ENCODE results near the gene RIPOR3.
"Not testable (repeated sequence)": the region's sequence is repeated elsewhere in the genome, so short reads cannot be mapped to it uniquely, and the experiment has no call there.

The RIPOR3 gene

DNA sequence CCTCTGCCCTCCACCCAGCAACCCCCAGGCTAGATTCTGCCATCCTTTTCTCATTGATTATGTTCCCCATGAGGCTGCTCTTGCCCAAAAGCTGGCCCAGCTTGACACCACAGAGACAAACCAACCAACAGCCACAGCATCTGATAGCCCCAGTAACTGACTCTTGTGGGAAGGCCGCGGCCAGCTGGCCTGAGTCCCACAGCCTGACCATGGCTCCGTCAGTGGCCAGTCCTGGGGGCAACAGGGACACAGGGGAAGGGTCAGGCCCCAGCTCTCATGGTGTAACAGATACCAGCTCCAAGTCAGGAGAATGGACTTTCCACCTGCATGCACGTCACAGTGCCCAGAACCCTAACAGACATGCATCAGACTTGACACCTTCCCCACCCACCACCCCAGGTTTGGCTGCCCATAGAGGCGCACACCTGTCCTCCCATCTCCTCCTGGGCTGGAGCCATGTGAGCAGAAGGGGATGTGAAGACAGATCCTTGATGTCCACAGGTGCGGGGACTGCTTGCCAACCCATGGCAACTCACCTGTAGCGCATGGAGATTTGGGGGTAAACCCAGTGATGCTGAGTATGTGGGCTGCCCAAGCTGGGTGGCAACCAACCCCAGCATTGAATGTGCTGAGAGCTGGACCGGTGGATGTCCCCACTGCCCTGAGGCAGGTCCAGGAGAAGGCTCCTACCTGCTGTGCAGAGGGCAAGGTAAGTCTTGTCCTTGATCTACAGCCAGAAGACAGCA is 18.8 kb downstream of the RIPOR3 start:
- no peak for DNase-seq (ENCODE audit: insufficient read length)
- FAIRE-seq: no peak
- TF ChIP-seq POLR2AphosphoS5 (IDR thresholded peaks at IDR 0.05; ENCODE audit: low read depth, low read length) (no peak), POLR2A (IDR thresholded peaks at IDR 0.05; ENCODE audit: low read depth, low read length) (no peak), TAF1 (IDR thresholded peaks at IDR 0.05; ENCODE audit: borderline replicate concordance, low read depth, low read length) (no peak)

DNA sequence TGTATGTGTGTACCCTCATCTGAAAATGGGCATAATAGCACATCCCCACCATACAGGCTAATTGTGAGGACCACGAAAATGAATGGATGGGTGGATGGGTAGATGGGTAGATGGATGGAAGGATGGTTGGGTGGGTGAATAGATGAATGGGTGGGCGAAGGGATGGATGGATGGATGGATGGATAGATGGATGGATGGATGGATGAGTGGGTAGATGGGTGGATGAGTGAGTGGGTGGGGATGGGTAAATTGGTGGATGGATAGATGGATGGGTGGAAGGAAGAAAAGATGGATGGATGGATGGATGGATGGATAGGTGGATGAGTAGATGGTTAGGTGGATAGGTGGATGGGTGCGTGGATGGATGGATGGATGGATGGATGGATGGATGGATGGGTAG is 19.7 kb downstream of the RIPOR3 start:
- no peak for DNase-seq (ENCODE audit: insufficient read length)
- no peak for TF ChIP-seq POLR2AphosphoS5 (IDR thresholded peaks at IDR 0.05; ENCODE audit: low read depth, low read length)
- no peak for TF ChIP-seq POLR2A (IDR thresholded peaks at IDR 0.05; ENCODE audit: low read depth, low read length)
- no peak for TF ChIP-seq TAF1 (IDR thresholded peaks at IDR 0.05; ENCODE audit: borderline replicate concordance, low read depth, low read length)
- no peak for FAIRE-seq

DNA sequence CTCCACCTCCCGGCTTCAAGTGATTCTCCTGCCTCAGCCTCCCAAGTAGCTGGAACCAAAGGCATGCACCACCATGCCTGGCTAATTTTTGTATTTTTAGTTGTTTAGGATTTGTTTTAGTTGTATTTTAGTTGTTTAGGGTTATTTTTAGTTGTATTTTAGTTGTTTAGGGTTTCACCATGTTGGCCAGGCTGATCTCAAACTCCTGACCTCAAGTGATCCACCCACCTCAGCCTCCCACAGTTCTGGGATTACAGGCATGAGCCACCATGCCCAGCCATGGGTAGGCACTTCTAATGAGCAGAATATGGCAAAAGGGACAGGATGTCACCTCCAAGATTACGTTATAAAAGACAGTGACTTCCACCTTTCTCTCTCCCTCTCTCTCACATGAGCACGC is 20.3 kb downstream of the RIPOR3 start:
- not testable (repeated sequence) for FAIRE-seq; DNase-seq (ENCODE audit: insufficient read length)

DNA sequence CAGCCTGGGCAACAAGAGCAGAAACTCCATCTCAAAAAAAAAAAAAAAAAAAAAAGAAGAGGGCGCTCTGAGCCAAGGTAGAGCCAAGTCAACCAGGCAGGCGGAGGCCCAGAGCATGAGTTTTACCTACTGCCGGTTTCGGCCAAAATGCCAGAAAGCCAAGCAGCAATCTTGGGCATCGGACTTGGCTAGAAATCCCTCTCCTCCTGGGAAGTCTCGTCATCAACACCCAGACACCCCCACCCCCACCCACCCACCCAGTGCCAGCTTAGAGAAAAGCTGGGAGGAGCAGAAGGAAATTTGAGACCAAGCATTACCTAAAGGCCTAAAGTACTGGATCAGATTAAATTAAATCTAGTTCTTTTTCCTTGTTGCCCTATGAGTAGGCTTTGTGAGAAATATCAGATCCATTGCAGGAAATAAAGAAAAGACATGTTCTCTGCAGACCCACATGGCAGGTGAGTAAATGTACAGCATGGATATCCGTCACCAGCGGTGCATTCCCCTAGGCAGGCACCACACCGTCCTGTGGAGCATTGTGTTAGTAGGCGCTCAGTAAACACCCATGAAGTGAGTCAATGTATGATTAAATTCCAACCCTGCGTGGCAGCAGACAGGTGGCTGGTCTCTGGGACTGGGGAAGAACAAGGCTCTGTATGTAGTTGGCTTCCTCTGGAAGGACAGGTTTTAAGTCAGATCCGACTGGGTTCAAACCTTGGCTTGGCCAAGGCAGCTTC is 21.0 kb downstream of the RIPOR3 start:
- TF ChIP-seq POLR2A (IDR thresholded peaks at IDR 0.05; ENCODE audit: low read depth, low read length) (no peak), POLR2AphosphoS5 (IDR thresholded peaks at IDR 0.05; ENCODE audit: low read depth, low read length) (no peak), TAF1 (IDR thresholded peaks at IDR 0.05; ENCODE audit: borderline replicate concordance, low read depth, low read length) (no peak)
- DNase-seq (ENCODE audit: insufficient read length): no peak
- no peak for FAIRE-seq

DNA sequence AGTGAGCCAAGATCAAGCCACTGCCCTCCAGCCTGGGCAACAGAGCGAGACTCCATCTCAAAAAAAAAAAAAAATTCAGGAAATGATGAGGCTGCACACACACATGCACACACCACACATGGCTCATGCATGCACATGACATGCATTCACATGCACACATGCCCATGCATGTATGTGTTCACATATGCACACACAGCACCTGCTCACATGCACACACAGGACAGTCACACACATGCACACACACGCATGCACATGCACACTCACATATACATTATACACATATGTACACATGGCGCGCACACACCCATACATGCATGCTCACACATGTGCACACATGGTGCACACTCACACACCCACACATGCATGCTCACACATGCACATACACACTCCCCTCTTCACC is 22.5 kb downstream of the RIPOR3 start:
- FAIRE-seq: no peak
- no peak for DNase-seq (ENCODE audit: insufficient read length)

DNA sequence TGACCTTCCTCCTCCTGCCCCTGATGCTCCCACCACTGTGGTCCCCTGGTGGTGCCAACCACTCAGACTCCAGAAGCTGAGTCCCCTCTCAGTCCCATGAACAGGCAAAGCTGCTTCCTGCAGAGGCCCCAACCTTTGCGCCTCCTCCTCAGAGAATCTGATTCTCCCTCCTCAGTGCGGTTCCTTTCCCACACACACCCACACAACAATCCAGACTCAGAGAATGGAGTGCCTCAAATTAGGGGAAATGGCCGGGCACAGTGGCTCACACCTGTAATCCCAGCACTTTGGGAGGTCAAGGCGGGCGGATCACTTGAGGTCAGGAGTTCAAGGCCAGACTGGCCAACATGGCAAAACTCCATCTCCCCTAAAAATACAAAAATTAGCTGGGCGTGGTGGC is 23.0 kb downstream of the RIPOR3 start:
- TF ChIP-seq POLR2AphosphoS5 (IDR thresholded peaks at IDR 0.05; ENCODE audit: low read depth, low read length) (no peak), TAF1 (IDR thresholded peaks at IDR 0.05; ENCODE audit: borderline replicate concordance, low read depth, low read length) (no peak), POLR2A (IDR thresholded peaks at IDR 0.05; ENCODE audit: low read depth, low read length) (no peak)
- DNase-seq (ENCODE audit: insufficient read length) (no peak), FAIRE-seq (no peak)

More for the DNA sequence above, 22.5 kb downstream of the RIPOR3 start:
- no peak for TF ChIP-seq POLR2A (IDR thresholded peaks at IDR 0.05; ENCODE audit: low read depth, low read length)
- TF ChIP-seq POLR2AphosphoS5 (IDR thresholded peaks at IDR 0.05; ENCODE audit: low read depth, low read length): no peak; the same call in 1 of the 2 replicates
- no peak for TF ChIP-seq TAF1 (IDR thresholded peaks at IDR 0.05; ENCODE audit: borderline replicate concordance, low read depth, low read length)

DNA sequence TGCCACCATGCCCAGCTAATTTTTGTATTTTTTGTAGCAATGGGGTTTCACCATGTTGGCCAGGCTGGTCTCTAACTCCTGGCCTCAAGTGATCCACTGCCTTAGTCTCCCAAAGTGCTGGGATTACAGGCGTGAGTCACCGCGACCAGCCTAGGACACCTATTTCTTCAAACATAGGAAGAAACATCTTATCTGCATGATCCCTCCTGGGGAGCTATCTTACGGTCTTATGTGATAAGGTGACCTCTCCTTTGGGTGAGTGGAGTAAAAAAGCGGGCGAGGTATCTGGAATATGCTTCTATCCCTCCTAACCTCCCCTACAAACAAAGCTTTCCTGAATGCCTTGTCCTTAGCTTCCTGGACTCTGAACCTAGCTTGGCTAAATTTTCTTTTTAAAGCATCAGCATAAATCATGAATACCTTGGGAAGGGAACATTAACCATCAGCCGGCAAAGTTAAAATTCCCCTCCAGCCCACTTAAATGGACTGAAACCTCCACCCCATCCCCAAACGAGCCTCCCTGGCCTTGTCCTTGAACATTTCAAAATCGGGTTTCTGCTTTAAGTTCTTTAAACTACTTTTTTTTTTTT is 24.5 kb downstream of the RIPOR3 start:
- no peak for TF ChIP-seq POLR2AphosphoS5 (IDR thresholded peaks at IDR 0.05; ENCODE audit: low read depth, low read length)
- no peak for TF ChIP-seq POLR2A (IDR thresholded peaks at IDR 0.05; ENCODE audit: low read depth, low read length)
- no peak for TF ChIP-seq TAF1 (IDR thresholded peaks at IDR 0.05; ENCODE audit: borderline replicate concordance, low read depth, low read length)
- no peak for DNase-seq (ENCODE audit: insufficient read length)
- FAIRE-seq: no peak

DNA sequence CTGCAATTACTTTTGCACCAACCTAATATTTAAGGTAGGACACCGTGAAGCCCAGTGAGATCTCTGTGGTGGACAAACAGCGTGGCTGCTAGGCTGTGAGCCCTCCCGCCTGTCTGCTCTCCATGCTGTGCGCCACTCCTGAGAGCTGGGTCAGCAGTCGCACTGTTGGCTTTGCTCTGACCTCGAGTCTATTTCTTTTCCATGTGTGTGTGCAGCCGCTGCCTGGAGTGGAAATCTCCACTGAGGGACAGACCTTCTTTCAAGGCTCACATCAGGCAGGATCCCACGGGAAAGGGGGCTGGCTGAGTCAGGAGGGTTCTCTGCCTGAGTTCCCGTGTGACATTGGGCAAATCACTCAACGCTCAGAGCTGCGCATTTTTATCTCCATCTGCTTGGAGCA is 27.1 kb downstream of the RIPOR3 start:
- TF ChIP-seq TAF1 (IDR thresholded peaks at IDR 0.05; ENCODE audit: borderline replicate concordance, low read depth, low read length) (no peak), POLR2AphosphoS5 (IDR thresholded peaks at IDR 0.05; ENCODE audit: low read depth, low read length) (no peak), POLR2A (IDR thresholded peaks at IDR 0.05; ENCODE audit: low read depth, low read length) (no peak)
- no peak for FAIRE-seq
- DNase-seq (ENCODE audit: insufficient read length): no peak

DNA sequence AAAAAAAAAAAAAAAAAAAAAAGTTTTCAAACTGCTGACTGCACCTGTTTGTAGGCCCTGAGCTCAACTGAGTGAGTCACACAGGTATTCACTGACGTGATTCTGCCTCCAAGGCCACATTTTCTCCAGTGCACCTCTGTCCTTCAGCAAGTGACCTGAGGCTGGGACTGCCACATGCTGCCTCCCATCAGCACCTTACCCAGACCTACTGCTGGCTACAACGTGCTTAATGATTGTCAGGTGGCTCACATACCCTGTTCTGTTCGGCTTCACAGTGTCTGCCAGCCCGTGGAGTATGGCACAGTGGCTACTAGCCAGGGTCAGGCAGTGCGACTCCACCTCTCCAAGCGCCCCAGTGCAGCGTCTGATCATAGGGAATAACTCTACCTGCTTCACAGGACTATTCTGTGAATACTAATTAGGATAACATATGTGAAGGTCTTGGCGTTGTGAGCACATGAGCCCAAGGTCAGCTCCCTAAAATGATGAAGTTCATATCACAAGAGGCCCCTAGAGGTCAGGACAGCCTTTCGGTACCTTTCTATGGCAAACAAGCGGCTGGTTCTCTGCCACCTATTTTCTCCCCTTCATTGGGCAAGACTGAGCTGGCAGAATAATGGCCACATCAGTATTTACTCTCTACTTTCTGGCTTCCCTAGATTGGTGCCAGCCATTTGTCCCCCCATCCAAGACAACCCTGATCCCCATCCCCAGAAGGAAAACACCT is 28.1 kb downstream of the RIPOR3 start:
- TF ChIP-seq POLR2AphosphoS5 (IDR thresholded peaks at IDR 0.05; ENCODE audit: low read depth, low read length) (no peak), TAF1 (IDR thresholded peaks at IDR 0.05; ENCODE audit: borderline replicate concordance, low read depth, low read length) (no peak), POLR2A (IDR thresholded peaks at IDR 0.05; ENCODE audit: low read depth, low read length) (no peak)
- FAIRE-seq: no peak
- no peak for DNase-seq (ENCODE audit: insufficient read length)

DNA sequence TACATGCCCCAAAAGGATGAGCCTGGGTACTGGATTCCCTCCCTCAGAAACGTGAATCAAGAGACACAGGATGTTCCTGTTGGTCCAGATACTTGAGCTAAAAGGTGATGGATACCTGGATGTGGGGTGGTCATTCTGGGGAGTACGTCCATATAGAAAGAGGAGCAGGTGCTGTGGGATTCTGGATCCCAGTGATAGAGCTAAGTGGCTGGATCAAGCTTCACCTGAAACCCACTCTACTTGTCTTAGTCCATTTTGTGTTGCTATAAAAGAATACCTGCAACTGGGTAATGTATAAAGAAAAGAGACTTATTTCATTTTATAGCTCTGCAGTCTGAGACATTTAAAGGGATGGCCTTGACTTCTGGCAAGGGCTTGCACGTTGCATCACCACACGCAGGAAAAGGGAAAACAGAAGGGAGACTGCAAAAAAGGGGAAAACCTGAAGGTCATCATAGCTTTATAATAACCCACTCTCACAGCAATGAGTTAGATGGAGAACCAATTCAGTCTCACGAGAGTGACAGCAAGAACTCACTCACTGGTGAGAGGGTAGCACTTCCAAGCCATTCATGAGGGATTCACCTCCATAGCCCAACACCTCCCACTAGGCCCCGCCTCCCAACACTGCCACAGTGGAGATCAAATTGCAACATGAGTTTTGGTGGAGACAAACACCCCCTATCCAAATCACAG is 31.2 kb downstream of the RIPOR3 start:
- FAIRE-seq (no peak), DNase-seq (ENCODE audit: insufficient read length) (no peak)
- TF ChIP-seq POLR2AphosphoS5 (IDR thresholded peaks at IDR 0.05; ENCODE audit: low read depth, low read length) (no peak), TAF1 (IDR thresholded peaks at IDR 0.05; ENCODE audit: borderline replicate concordance, low read depth, low read length) (no peak)

DNA sequence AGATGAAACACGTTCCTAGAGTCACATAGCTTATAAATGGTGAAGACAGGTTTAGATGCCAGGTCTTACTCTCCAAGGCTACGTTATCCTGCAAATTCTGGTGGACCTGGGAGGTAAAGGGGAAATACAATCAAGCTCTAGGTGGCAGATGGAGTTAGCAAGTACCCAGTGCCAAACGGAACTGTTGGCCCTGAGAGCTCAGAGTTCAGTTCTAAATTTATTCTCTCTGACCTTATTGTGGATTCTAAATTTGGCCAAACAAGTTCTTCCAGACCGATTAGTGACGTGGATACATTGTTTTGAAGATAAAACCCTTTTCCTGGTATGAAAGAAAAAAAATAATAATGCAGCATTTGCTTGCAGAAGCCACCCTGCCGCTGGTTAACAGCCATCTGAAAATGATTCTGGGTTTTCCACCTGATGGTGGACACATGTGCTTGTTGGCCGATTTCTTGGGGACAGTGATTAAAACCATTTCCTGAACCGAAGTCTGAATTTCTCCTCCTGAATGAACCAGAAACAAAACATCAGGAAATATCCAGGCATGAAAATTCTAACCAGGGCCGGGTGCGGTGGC is 32.5 kb downstream of the RIPOR3 start:
- no peak for DNase-seq (ENCODE audit: insufficient read length)
- no peak for FAIRE-seq
- TF ChIP-seq POLR2AphosphoS5 (IDR thresholded peaks at IDR 0.05; ENCODE audit: low read depth, low read length) (no peak), TAF1 (IDR thresholded peaks at IDR 0.05; ENCODE audit: borderline replicate concordance, low read depth, low read length) (no peak), POLR2A (IDR thresholded peaks at IDR 0.05; ENCODE audit: low read depth, low read length) (no peak)
